ENCODE results near the gene GFRAL.

Gene GFRAL

GRCh38 chr6:55433446-55434130 lies 106.3 kb downstream of the GFRAL start:
- Histone ChIP-seq H3K27ac (ENCODE audit: low read depth, low read length, severe bottlenecking) (no peak overlapping the region), H3K4me3 (ENCODE audit: extremely low read depth, insufficient read depth, low read length, poor library complexity, severe bottlenecking) (no peak overlapping the region), H3K4me1 (ENCODE audit: control insufficient read depth, insufficient read depth, low read length, poor library complexity, severe bottlenecking) (peaks cover 6% of the 10 kb centered on the region), H3K36me3 (ENCODE audit: control insufficient read depth, insufficient read depth, low read length) (no peaks in the 10 kb centered on the region), H3K9me3 (ENCODE audit: control insufficient read depth, low read length) (no peaks in the 10 kb centered on the region)
- WGBS, 2 experiments (ENCODE audit: insufficient coverage in 2 of 2) = 36 to 62% methylated on average over 2 of the region's 2 CpGs

GRCh38 chr6:55437141-55437540 lies 109.9 kb downstream of the GFRAL start:
- Histone ChIP-seq H3K27ac (ENCODE audit: low read depth, low read length, severe bottlenecking) (no peak overlapping the region), H3K36me3 (ENCODE audit: control insufficient read depth, insufficient read depth, low read length) (no peaks in the 10 kb centered on the region), H3K4me3 (ENCODE audit: extremely low read depth, insufficient read depth, low read length, poor library complexity, severe bottlenecking) (no peak overlapping the region), H3K9me3 (ENCODE audit: control insufficient read depth, low read length) (no peaks in the 10 kb centered on the region), H3K4me1 (ENCODE audit: control insufficient read depth, insufficient read depth, low read length, poor library complexity, severe bottlenecking) (peaks cover 6% of the 10 kb centered on the region)
- 94 to 100% methylated on average over 3 to 4 of the region's 4 CpGs for WGBS, 2 experiments (ENCODE audit: insufficient coverage in 2 of 2)

DNA sequence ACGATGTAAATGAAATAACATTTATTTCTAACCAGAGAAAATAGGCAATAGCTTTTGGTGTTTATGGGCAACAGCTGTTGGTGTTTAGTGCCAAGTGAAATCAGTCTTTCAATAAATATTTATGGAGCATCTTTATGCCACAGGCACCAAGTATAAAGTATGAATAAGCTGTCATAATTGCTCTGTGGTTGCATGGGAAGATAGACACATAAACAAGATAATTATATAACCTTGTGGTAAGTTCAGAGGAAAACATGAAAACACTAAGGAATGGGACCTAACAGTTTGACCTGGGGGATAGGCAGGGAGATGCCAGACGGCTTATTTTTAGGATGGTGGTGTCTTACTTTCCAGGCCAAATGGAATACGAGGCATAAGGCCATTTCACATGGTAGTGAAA lies 110.9 kb downstream of the GFRAL start:
- H3K27ac ChIP-seq (ENCODE audit: low read depth, low read length, severe bottlenecking) = no peak overlapping the region
- no peak overlapping the region for H3K4me3 ChIP-seq (ENCODE audit: extremely low read depth, insufficient read depth, low read length, poor library complexity, severe bottlenecking)
- 94 to 98% methylated on average over 2 of the region's 3 CpGs for whole genome bisulfite sequencing, 2 experiments (ENCODE audit: insufficient coverage in 2 of 2)
- H3K9me3 ChIP-seq (ENCODE audit: control insufficient read depth, low read length) = no peaks in the 10 kb centered on the region
- peaks cover 6% of the 10 kb centered on the region for H3K4me1 ChIP-seq (ENCODE audit: control insufficient read depth, insufficient read depth, low read length, poor library complexity, severe bottlenecking)
- H3K36me3 ChIP-seq (ENCODE audit: control insufficient read depth, insufficient read depth, low read length) = no peaks in the 10 kb centered on the region

DNA sequence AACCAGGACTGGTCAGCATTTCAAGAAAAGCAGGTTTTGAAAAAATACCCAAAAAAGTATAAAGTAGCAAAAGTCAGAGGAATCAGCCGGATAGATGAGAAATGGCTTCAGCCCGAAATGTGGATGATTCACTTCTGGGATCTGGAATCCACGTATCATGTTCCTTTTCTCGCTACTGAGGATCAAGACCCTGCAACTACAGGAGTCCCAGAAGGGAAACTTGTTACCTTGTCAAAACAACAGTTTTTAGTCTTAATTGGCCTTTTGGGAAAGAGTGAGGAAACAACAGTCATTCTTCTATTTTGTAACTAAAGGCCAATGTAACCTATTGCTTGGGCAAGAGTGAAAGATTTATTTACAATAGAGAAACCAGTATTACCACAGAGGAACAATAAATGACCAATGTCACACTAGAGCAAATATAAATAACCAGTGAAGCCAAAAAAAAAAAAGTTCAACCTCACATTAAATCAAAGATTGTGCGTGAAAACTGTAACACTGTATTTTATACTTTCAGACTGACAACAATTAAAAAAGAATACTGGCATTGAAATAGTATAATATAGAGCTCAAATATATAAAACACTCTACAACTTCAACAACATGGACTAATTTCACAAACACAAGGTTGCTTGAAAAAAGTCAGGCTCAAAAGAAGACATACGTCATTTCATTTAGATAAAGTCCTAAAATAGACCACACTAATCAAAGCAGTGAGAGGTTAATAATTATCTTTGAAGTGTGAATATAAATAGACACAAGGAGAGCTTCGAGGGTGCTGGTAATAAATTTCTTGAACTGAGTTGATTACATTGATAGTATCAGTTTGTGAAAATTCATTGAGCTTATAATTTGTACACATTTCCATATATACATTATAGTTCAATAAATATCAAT lies 116.2 kb downstream of the GFRAL start:
- H3K4me1 ChIP-seq (ENCODE audit: control insufficient read depth, insufficient read depth, low read length, poor library complexity, severe bottlenecking) = no peaks in the 10 kb centered on the region
- H3K9me3 ChIP-seq (ENCODE audit: control insufficient read depth, low read length) = no peaks in the 10 kb centered on the region
- no peak overlapping the region for H3K4me3 ChIP-seq (ENCODE audit: extremely low read depth, insufficient read depth, low read length, poor library complexity, severe bottlenecking)
- WGBS, 2 experiments (ENCODE audit: insufficient coverage in 2 of 2) = 89 to 94% methylated on average over 4 of the region's 7 CpGs
- H3K36me3 ChIP-seq (ENCODE audit: control insufficient read depth, insufficient read depth, low read length) = no peaks in the 10 kb centered on the region
- no peak overlapping the region for H3K27ac ChIP-seq (ENCODE audit: low read depth, low read length, severe bottlenecking)

DNA sequence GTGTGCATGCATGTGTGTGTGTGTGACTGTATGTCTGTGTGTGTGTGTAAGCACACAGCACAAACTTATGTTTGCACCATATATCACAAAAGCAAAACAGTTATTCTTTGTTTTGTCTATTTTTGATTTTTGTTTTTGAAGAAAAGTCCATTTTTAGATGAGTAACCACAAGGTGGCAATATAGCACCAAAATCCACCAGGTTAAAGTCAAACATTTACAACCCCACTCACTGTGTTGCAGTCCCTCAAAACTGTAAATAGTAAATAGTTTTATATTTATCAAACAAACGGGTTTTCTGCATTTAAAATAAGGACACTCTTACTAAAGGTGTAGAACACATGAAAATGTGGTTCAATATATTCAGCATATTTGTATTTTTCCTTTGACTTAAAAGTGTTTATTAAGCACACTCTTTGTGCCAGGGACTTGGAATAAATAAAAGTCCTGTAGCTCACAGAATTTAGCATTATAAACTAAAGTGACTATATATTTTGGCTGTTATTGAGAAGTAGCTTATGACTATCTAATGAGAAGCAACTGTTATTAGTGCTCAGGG lies 118.5 kb downstream of the GFRAL start:
- H3K27ac ChIP-seq (ENCODE audit: low read depth, low read length, severe bottlenecking) = no peak overlapping the region
- H3K36me3 ChIP-seq (ENCODE audit: control insufficient read depth, insufficient read depth, low read length) = no peaks in the 10 kb centered on the region
- no peak overlapping the region for H3K4me3 ChIP-seq (ENCODE audit: extremely low read depth, insufficient read depth, low read length, poor library complexity, severe bottlenecking)
- WGBS, 2 experiments (ENCODE audit: insufficient coverage in 2 of 2) = no CpG with 5 or more reads among the region's 1 CpG
- H3K9me3 ChIP-seq (ENCODE audit: control insufficient read depth, low read length) = no peaks in the 10 kb centered on the region
- H3K4me1 ChIP-seq (ENCODE audit: control insufficient read depth, insufficient read depth, low read length, poor library complexity, severe bottlenecking) = no peaks in the 10 kb centered on the region

DNA sequence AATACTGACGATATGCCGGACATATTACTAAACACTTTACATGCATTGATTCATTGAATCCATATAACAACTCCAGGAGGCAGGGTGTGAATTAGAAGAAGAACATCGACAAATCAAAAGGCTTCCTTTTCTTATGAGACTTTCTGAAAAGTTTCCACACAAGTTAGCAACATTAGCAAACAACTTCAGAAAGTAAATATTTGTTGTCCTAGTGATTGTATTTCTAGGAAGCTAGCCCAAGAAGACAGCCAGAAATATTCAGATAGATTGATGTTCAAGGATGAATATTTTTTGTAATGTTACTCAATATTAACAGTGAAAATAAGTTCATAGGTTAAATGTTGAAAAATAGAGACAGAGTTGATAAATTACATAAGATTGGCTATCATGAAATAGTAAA lies 120.6 kb downstream of the GFRAL start:
- H3K4me1 ChIP-seq (ENCODE audit: control insufficient read depth, insufficient read depth, low read length, poor library complexity, severe bottlenecking) = no peaks in the 10 kb centered on the region
- no peak overlapping the region for H3K4me3 ChIP-seq (ENCODE audit: extremely low read depth, insufficient read depth, low read length, poor library complexity, severe bottlenecking)
- no CpG with 5 or more reads among the region's 3 CpGs for WGBS, 2 experiments (ENCODE audit: insufficient coverage in 2 of 2)
- H3K36me3 ChIP-seq (ENCODE audit: control insufficient read depth, insufficient read depth, low read length) = no peaks in the 10 kb centered on the region
- no peak overlapping the region for H3K27ac ChIP-seq (ENCODE audit: low read depth, low read length, severe bottlenecking)
- H3K9me3 ChIP-seq (ENCODE audit: control insufficient read depth, low read length) = no peaks in the 10 kb centered on the region

- no peaks in the 10 kb centered on the region for H3K36me3 ChIP-seq (ENCODE audit: control insufficient read depth, insufficient read depth, low read length)
- H3K27ac ChIP-seq (ENCODE audit: low read depth, low read length, severe bottlenecking) = peak overlapping the region; percentile 2
- H3K4me1 ChIP-seq (ENCODE audit: control insufficient read depth, insufficient read depth, low read length, poor library complexity, severe bottlenecking) = no peaks in the 10 kb centered on the region
- no peaks in the 10 kb centered on the region for H3K9me3 ChIP-seq (ENCODE audit: control insufficient read depth, low read length)
- no peak overlapping the region for H3K4me3 ChIP-seq (ENCODE audit: extremely low read depth, insufficient read depth, low read length, poor library complexity, severe bottlenecking)
Measured at GRCh38 chr6:55448451-55448850, 121.2 kb downstream of the GFRAL start.

DNA sequence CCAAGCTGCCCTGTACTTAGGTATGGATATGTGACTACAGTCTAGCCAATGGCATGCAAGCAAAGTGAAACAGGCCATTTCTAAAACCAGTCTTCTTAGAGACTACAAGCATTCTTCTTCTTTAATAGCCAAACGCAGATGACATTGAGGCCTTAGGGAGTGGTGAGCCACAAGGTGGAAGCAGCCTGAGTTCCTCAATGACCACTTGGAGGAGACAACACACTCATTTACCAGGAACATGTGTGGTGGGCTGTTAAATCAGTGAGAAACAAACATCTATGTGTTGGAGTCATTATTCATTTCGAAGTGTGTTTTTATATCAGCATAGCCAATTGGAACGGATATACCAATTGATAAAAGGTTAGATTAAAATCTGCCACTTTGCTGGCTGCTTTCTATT lies 122.0 kb downstream of the GFRAL start:
- no peaks in the 10 kb centered on the region for H3K36me3 ChIP-seq (ENCODE audit: control insufficient read depth, insufficient read depth, low read length)
- WGBS, 2 experiments (ENCODE audit: insufficient coverage in 2 of 2) = 60 to 79% methylated on average over 1 to 2 of the region's 3 CpGs
- H3K4me1 ChIP-seq (ENCODE audit: control insufficient read depth, insufficient read depth, low read length, poor library complexity, severe bottlenecking) = no peaks in the 10 kb centered on the region
- H3K27ac ChIP-seq (ENCODE audit: low read depth, low read length, severe bottlenecking) = no peak overlapping the region
- H3K9me3 ChIP-seq (ENCODE audit: control insufficient read depth, low read length) = no peaks in the 10 kb centered on the region
- H3K4me3 ChIP-seq (ENCODE audit: extremely low read depth, insufficient read depth, low read length, poor library complexity, severe bottlenecking) = no peak overlapping the region

DNA sequence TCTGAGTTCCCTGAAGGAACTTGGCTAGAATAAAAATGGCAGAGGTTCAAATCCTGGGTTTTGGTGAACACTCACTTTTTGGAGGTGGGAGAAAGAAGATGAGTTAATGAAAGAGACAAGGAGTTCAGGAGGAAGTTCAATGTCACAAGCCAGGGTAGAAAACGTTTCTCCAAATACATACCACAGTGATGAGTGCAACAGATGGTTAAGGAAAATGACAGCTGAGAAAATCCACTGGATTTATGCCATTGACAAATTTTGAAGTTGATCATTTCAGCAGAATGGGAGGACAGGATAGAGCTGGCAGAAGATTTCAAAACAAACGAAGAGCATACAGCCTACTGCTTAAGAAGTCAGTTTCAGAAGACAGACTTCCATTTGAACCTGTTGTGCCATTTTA lies 122.7 kb downstream of the GFRAL start:
- H3K4me1 ChIP-seq (ENCODE audit: control insufficient read depth, insufficient read depth, low read length, poor library complexity, severe bottlenecking) = no peaks in the 10 kb centered on the region
- H3K4me3 ChIP-seq (ENCODE audit: extremely low read depth, insufficient read depth, low read length, poor library complexity, severe bottlenecking) = no peak overlapping the region
- WGBS, 2 experiments (ENCODE audit: insufficient coverage in 2 of 2) = 100% methylated on average over 1 to 2 of the region's 2 CpGs
- no peaks in the 10 kb centered on the region for H3K36me3 ChIP-seq (ENCODE audit: control insufficient read depth, insufficient read depth, low read length)
- no peak overlapping the region for H3K27ac ChIP-seq (ENCODE audit: low read depth, low read length, severe bottlenecking)
- no peaks in the 10 kb centered on the region for H3K9me3 ChIP-seq (ENCODE audit: control insufficient read depth, low read length)
